HG03045 (cell line): ENCODE data around the gene AP3D1.

Experiments
- ATAC-seq: cut with Tn5 transposase; IDR thresholded peaks from one replicate; pipeline ENCODE4 v1.9.1; 2021; ENCODE audit warnings: mild to moderate bottlenecking, moderate library complexity; ENCODE audit not compliant: unreplicated experiment

AP3D1 gene

GRCh38 chr19:2050991-2051772 is 100.2 kb downstream of the AP3D1 start, which contains the start of gene MKNK2:
TSS of gene MKNK2 (minus strand) at chr19:2051244. CDS start at chr19:2050851, 393 bp downstream.
- peak; percentile 49 for ATAC-seq
